NCI-H2196 (cell line): ENCODE data around the gene GRID1.

Source experiments
- DNase-seq: peaks from one replicate; lab custom pipeline; 2025; ENCODE audit not compliant: unreplicated experiment; lab: John Stamatoyannopoulos, UW

GRID1 gene

DNA sequence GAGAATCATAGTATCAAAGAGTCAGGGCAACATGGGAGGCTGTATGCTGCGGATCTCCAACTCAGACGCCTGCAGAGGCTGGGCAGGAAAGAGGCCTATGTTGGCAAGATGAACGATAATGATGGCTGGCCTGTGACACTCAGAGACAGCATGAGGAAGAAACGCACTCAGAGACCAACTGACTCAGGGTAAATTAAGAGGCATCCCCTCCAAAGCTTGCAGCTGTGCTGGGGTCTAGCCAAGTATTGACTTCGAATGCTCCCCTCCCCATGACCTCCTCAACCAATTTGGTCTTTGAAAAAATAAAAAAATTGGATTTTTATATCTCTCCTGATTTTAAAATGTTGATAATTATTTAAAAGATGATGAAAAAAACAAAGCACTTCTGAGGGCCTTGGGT lies 718.9 kb downstream of the GRID1 start:
- no peak for DNase-seq

DNA sequence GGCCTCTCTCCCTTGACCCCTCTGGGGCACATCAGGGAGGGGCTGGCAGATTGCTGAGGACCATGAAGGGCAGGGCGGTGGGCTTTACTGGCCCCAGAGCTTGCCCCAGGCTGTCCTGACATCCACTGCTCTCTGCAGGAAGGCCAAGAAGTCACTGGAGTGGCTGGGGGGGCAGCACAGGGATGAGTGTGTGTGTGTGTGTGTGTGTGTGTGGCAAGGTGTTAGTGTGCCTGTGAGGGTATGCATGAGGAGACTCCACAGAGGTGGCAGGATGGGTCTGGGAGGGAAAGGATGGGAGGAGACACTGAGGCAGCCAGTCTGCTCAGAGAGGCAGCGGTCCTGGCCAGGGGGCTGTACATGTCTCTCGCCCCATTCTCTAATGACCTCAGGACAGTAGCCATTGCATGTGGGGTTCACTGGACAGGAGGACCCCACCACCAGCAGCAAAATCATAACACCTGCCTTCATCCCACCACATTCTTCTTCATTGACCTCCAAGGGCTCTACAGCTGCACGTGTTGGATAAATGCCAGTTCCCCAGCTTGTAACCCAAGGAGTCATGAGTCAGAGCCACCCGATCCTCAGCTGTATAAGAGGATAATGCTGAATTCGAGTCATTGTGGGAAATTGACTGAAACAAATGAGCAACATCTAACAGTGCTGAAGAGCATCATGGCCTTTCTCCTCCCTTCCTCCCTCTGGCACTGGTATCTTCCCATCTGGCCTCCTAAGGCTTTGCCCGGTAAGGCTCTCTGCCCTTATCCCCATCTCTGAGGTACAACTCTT lies 720.5 kb downstream of the GRID1 start:
- peak; percentile 34 for DNase-seq

DNA sequence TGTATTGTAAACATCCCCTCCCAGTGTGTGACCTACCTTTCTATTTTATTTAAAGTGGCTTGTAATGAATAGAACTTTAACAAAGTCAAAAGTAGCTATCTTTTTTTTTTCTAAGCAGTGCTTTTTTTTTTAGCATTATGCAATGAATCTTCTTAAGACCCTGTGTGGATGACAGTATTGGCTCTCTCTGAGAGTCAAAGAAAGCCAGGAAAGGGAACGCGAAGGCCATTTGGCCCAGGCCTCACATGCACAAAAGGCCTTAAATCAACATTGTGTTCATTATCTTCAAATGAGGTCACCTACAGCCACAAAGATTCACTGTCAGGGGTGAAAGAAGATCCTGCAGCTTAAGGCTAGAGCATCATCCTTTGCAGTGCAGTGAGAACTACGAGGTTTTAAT lies 721.5 kb downstream of the GRID1 start:
- no peak for DNase-seq

DNA sequence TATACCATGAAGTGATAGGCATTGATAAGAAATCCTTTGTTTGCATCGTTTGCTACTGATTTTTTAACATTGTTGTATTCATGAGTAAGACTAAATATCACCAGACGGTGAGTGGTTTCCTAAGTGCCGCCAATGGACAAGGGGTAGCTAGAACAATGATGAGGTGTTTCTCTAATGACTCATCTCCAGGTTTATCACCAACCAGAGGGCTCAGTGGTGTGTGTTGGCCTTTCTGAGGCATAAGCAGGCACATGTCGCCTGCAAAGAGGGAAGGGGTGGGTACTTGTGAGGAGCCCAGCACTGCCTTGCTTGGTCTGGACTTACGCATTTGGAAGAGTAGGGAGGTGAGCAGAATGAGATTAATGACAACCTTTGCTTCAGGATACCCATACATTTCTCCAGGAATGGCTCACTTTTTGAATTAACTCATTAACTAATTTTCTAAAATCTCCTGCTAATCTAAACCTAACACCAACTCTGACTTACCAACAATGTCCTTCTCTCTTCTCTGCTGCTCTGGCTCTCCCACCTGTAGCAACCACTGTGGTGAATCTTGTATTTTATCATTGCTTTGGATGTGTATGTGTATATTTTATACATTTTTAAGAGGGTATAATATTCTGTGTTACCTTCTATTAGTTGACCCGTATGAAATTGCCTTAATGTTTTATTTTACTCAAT lies 722.6 kb downstream of the GRID1 start:
- DNase-seq = no peak

DNA sequence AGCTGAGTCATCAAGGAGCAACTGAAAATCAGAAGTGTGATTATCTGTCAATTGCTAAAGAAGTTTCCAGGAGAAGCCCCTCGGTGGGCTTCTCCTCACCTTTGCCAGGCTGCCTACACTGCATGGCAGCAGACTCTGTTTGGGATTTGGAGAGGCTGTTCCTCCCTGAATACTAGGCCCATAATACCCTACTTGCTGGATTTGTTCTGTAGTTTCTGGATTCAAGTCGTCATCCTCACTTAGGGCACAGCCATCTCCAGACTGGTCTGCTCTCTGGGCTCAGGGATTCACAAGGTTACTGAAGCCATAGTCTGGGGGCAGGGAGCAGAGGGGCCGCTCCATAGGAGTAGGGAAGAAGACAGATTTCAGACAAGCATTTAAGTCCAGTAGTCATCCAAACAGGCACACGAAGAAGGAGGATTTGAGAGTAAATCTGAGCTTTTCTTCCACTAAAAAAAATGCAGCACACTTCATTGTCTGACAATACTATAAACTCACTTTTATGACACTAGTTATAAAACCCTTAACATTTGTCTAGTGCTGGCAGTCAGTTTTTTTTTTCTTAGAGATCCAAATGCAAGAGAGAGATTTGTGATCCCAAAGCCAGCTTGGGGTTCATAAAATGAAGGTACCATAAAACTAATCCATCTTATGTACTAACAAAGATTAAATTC lies 723.3 kb downstream of the GRID1 start:
- DNase-seq = no peak

DNA sequence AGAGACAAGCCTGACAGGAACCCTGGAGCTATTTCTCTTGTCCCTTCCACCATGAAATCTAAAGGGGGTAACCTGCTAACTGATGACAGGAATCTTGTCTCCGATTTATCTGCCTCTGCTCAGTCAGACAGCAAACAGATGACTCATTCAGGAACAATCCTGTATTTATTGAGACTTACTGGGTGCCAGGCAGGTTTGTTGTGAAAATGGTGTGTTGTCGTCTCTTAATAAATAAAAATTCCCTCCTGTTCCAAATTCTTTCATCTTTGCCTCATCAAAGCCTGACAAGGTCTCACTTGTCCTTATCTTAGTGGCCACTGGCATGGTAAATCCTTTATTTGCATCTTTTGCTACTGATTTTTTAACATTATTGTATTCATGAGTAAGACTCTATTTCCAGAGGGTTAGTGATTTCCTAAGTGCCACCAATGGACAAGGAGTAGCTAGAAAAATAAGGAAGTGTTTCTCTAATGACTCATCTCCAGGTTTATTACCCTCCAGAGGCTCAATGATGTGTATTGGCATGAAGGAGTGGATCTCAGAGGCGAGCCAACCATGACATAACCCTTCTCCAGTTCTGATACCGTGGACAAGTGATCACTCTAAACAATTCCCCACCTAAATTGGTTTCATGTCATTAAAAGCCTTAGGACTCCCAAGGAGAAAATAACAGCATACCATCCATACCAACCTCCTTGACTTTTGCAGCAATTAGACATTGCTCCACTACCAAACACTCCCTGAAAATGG lies 724.0 kb downstream of the GRID1 start:
- peak; percentile 32 for DNase-seq

DNA sequence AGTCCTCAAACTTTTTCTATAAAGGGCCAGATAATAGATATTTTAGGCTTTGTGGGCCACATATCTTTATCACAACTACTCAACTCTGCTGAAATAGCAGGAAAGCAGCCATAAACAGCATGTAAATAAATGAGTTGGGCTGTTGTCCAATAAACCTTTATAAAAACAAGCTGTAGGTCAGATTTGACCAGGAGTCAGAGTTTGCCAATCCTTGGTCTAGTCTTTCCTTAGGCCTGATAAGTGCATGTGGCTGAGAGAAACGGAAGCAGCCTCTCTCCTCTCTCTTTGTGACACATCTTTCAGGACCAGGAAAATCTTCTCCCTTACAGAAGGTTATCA lies 724.5 kb downstream of the GRID1 start:
- peak; percentile 14 for DNase-seq

DNA sequence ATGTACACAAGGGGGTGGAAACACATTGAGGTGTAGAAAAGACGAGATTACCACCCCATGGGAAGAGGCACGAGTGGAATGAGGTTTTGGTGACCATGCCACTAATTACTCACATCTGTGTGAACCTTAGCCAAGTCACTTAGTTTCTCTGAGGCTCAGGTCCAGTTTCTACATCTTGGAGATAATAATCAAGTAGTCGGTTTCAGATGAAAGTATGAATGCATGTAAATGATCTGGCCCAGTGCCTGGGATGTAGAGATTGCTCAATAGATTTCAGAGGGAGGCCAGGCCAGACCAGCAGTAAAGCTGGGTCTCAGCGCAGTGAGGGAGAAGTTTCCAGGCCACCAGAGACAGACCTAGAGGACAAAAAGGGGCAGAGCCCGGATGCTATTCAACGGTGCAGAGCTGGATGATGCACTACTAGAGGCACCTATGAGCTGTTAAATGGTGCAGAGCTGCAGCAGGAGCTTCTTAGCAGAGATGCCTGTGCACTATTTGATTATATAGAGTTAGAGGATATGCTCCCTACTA lies 725.1 kb downstream of the GRID1 start:
- peak; percentile 32 for DNase-seq

DNA sequence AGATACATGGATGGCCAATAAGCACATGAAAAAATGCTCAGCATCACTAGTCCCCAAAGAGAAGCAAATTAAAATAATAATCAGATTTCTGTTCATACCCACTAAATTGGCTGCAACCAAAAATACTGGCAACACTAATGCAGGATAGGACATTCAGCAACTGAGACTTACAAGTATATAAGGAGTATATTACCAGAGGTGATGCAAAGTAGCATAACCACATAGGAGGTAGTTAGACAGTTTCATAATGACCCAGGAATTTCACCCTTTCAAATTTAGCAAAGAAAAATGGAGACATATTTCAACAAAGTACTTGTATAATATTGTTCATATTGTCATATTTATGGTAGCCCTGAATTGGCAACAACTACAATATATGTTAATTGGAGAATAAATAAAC lies 727.8 kb downstream of the GRID1 start:
- no peak for DNase-seq

DNA sequence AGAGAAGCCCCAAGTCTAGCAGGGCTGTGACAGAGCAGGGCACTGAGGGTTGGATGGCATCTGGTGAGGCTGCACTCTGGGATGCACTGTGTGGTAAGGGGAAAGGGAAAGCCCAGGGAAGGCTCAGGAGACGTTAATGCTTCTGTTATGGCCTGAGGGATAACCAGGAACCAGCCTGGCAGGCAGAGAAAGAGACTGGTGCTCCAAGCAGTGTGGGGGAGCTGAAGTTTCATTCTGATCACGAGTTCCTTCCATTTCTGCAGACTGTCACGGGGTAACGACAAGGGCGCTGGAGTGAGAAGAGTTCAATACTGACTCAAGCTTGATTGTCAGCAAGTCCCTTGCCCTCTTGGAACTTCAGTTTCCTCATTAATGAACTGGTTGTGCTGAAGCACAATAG lies 730.9 kb downstream of the GRID1 start:
- no peak for DNase-seq

DNA sequence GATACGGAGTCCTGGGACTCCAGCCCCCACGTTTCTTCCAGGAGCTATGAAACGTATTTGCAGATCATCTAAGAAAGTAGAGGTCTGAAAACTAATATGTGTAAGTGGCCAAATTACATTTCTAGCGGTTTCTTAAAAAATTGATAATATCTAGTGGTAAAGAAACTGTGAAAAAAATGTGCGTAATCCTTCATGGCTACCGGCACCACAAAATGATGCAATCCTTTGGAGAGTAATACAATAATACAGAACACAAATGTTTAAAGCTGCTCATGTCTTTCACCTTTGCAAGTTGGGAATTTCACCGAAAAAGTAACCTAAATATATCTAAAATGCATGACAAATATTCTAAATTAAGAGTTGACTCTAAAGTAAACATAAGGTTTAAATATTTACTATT lies 742.1 kb downstream of the GRID1 start:
- no peak for DNase-seq

DNA sequence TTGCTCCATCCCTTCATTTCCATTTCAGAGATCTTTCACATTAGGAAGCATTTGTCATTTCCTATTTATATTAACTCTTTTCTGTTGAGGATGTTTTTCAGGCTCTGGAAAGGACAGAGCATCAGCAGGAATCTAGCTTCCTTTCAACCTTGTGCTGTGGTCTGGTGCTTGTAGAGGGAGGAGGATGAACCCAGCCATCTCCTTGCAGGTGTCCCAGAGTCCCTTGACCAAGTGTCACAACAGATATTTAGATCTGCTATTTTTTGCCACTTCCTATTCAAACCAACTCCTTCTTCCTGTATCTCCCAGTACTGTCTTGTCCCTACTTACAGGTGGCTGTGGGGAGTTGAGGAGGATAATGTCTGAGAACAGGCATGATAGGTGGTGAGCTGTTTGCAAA lies 742.8 kb downstream of the GRID1 start:
- no peak for DNase-seq

DNA sequence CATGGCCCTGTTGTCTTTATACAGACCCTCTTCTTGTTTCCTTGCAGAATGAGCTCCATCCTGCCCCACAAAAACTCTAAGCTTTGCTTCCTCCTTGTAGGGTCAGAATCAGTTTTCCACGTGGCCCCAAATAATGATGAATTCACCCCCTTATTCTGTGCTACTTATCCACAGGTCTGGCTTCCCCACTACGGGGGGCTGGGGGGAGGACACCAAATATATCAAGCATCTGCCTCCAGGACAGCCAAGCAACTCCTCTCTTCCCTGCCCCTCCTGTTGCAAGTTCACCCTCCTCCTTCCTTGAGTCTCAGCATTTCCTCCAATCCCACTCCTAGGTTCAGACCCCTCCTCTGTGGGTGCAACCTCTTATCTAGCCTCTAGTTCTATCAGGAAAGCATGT lies 743.3 kb downstream of the GRID1 start:
- DNase-seq = no peak

DNA sequence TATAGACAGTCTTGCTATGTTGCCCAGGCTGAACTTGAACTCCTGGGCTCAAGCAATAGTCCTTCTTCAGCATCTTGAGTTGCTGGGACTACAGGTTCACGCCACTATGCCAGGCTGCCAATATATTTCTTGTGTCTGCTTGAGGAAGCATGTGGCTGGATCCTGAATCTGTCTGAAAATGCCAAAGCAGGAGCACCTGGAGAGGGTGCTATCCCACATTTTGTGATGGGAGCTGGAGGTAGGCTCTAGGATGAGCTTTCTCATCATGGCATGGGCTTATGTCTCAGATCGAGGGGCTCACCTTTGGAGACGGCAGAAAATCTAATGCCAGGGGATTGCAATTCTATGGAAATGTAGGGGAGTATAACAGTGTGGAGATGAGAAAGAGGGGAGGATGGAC lies 744.2 kb downstream of the GRID1 start:
- DNase-seq = no peak

DNA sequence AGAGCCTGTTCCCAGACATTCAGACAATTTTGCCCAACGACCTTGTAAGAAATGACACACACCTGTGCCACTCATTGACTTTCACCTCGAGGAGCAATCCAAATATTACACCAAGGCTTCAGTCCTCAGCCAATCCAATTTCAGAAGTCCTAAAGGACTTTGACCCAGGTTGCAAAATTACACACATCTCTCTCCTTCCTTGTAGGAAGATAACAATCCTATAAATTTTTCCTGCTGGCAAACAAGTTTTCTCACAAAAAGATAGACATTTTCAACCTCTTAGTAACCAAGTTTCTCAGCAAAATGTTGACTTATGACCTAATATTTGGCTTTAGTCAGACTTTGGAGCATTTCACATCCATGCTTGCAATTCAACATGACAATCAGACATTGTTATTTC lies 745.0 kb downstream of the GRID1 start:
- DNase-seq = no peak

DNA sequence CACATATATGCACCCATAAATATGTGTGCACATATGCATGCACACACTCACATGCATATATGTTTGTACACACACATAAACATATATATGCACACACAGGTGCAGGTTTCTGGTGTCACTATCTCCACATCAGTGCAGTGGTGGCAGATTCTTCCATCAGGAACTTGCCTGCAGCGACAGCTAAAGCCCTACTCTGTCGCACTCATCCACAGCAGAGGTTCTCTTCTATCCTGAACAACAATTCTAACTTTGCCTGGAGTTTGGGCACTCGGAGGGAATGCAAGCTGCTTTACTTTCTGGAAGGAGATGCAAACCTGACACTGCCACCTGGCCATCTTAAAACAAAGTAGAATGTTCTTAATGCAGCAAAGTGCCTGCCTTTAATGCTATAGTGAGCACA lies 745.8 kb downstream of the GRID1 start:
- DNase-seq = no peak

DNA sequence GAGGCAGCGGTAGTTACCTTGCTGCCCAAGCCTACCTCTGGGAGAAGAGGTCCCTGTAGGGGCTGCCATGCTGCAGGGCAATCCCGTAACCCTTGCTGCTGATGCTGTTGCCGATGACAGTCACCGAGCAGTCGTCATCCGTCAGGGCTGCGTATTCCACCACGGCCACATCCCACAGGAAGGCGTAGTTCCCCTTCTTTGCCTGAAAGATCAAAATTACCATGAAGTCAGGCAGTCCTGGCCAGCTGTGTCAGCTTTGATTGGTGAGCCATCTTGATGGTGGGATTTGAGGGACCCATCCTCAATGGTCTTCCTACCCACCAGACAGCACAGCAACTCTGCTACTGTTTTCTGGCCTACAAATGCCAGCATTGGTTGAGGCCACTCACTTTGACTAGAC lies 746.8 kb downstream of the GRID1 start:
- DNase-seq = no peak

DNA sequence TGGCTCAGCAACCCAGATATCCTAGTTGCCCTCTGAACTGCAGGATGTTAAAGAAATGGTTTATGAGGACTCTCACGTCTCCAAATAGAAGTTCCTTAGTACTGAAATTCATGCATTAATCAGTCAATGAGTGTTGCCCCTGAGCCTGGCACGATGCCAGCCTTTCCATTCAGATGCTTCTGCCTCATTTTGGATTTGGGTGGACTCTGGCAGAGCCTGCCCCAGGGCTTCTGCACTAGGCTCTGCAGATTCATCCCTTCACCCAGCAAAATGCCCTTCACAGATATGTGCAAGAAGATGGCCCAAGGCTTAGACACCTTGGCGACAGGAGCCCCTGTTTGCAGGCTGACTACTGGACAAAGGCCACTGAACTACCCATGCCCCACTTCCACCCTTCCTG lies 747.8 kb downstream of the GRID1 start:
- DNase-seq = no peak

DNA sequence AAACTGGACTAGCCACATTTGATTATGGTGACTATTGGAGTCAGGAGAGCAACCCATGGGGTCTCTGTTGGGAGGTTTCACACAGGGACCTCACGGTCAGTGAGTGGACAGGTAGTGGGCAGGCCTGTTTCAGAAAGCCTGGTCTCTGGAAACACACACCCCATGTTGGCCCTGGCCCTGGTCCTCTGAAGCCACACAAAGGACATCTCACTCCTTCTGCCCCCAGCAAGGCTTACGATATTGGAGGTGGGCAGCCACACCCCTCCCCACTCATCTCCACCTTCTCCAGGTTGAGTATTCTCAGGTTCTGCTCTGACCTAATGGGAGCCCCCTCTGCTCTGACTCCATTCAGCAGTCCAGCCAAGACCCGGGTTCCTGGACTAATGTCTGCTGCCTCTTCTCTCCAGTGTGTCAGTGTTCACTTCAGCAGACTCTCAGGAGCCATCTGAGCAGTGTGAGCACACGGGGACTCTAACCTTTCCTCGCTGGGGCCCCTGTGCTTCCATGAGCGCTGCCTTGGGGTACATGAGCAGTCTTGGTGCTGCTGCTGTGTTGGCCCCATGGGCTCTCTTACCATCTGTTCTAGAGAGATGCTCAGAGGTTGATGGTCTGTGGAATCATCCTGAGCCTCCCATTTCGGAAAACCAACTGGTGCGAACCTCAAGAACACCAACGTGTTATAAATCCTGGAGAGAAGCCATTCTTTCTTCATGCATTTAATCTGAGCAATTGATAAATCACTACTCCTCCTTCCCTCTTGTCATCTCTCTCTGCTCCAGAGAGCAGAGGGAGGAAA lies 748.6 kb downstream of the GRID1 start:
- DNase-seq = no peak

DNA sequence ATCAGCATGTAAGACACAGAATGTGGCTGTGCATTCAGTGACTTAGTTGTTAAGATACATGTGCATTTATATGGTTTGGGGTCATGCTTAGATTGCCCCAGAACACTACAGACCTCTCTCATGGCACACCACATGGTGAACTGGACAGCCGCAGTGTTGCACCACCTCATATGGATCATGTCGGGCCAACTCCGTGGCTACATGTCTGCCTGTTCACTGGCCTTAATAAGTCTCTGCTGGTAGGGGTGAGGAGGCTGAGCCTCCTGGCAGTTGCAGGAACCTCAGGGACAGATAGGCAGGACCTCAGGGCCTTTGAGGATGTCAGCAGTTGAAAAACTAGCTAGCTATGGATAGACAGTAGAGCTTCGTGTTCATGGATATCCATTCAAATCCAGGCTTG lies 751.0 kb downstream of the GRID1 start:
- DNase-seq = no peak

DNA sequence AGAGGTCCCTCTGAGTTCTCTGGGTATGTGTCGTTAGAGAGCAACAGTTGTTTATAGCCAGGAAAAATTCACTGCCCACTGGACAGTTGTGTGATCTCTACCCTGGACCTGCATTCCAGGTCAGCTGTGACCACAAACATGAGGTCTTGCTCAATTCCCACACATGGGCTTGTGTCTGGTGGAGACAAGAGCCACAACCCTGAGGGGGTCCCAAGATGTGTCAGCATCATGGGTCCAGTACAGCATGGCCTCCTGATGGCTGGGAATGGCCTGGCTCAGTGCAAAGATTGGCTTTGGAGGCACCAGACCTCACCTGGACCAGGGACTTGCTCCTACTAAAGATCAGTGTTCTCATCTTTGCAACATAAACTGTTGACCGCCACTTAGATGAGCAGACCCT lies 751.6 kb downstream of the GRID1 start:
- no peak for DNase-seq
